ENCODE results near the gene NR6A1.

DNA sequence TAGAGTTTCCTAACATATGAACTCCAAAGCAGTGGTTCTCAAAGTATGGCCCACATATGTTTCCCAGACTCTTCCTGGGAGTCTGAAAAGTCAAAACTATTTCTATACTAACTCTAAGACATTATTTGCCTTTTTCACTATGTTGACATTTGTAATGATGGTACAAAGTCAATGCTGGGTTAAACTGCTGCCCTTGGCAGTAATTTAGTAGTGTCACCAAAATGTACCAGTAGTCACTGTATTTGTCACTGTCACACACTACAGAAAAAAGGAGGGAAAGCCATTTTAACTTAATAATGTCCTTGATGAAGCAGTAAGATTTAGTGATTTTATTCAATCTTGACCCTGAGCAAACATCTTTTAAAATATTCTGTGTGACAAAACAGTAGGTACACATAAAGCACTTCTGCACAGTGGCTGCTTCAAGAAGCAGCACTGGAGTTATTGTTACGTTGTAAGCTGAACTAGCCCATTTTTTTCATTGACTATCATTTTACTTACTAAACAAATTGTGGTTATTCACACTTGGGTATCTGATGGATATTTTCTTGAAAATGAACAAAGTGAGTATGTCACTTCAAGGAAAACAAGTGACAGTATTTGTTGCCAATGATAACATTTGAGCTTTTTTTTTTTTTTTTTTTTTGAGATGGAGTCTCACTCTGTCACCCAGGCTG is 90.3 kb downstream of the NR6A1 start:
- TF ChIP-seq, protein P1, sequence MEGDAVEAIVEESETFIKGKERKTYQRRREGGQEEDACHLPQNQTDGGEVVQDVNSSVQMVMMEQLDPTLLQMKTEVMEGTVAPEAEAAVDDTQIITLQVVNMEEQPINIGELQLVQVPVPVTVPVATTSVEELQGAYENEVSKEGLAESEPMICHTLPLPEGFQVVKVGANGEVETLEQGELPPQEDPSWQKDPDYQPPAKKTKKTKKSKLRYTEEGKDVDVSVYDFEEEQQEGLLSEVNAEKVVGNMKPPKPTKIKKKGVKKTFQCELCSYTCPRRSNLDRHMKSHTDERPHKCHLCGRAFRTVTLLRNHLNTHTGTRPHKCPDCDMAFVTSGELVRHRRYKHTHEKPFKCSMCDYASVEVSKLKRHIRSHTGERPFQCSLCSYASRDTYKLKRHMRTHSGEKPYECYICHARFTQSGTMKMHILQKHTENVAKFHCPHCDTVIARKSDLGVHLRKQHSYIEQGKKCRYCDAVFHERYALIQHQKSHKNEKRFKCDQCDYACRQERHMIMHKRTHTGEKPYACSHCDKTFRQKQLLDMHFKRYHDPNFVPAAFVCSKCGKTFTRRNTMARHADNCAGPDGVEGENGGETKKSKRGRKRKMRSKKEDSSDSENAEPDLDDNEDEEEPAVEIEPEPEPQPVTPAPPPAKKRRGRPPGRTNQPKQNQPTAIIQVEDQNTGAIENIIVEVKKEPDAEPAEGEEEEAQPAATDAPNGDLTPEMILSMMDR (IDR thresholded peaks at IDR 0.05) = no peak
- TF ChIP-seq POLR2AphosphoS5 (IDR thresholded peaks at IDR 0.05) (no peak), POLR2A (IDR thresholded peaks at IDR 0.05) (no peak)
